CD14-positive monocyte (primary cell): ENCODE data around the gene KREMEN1. TPM values are rescaled to one million over a fixed set of nuclear protein-coding genes. Genes with fewer than 3 reads are reported as not detected.

ENCODE experiments used
- DNase-seq, 3 donors: peaks; one replicate each; pipeline ENCODE4 v3.0.0-alpha.2; 2011 to 2022
- H2AFZ ChIP-seq: 2 replicates; pipeline ENCODE4 v1.6.0; 2012; ENCODE audit warnings: mild to moderate bottlenecking, low read depth, low read length, inconsistent platforms; ENCODE audit not compliant: insufficient read depth, poor library complexity, severe bottlenecking
- H3K27ac ChIP-seq, 2 donors: 1 replicate in 1 of 2; 2 replicates in 1 of 2; pipeline ENCODE4 v1.5.1; 2012 to 2013; ENCODE audit warnings: low read length in 2 of 2, control low read depth in 1 of 2, inconsistent platforms in 1 of 2, low read depth in 1 of 2, mild to moderate bottlenecking in 1 of 2
- H3K27me3 ChIP-seq, 2 donors: one replicate each; pipeline versions ENCODE4 v1.6.0 to v1.6.1; 2011 to 2013; ENCODE audit warnings: low read length in 2 of 2; ENCODE audit not compliant: control insufficient read depth in 2 of 2, insufficient read depth in 2 of 2
- H3K36me3 ChIP-seq, 2 donors: replicated peaks in 1 of 2; 1 replicate in 1 of 2; 2 replicates in 1 of 2; pipeline versions ENCODE4 v1.5.1 to v1.6.1; 2012 to 2013; ENCODE audit warnings: low read length in 2 of 2, control low read depth in 1 of 2, inconsistent platforms in 1 of 2, mild to moderate bottlenecking in 1 of 2; ENCODE audit not compliant: insufficient read depth in 2 of 2, control insufficient read depth in 1 of 2
- H3K4me1 ChIP-seq, 2 donors: 1 replicate in 1 of 2; 2 replicates in 1 of 2; pipeline versions ENCODE4 v1.5.1 to v1.6.1; 2012 to 2013; ENCODE audit warnings: low read length in 2 of 2, control low read depth in 1 of 2, inconsistent platforms in 1 of 2, mild to moderate bottlenecking in 1 of 2, moderate library complexity in 1 of 2; ENCODE audit not compliant: insufficient read depth in 2 of 2, control insufficient read depth in 1 of 2
- H3K4me2 ChIP-seq: replicated peaks from 2 replicates; pipeline ENCODE3; 2012; ENCODE audit warnings: low read length, moderate library complexity, mild to moderate bottlenecking; ENCODE audit not compliant: poor library complexity, severe bottlenecking; ENCODE audit errors: extremely low read depth
- H3K4me3 ChIP-seq, 3 experiments: fragments of 200-600 bp in 1 of 3; sonication (generic) in 1 of 3; replicated peaks in 1 of 3; 1 replicate in 2 of 3; 2 replicates in 1 of 3; pipeline ENCODE4 v1.5.1; 2011 to 2013; ENCODE audit warnings: low read length in 3 of 3, mild to moderate bottlenecking in 3 of 3, control low read depth in 2 of 3, low read depth in 2 of 3, inconsistent platforms in 1 of 3, moderate library complexity in 1 of 3
- H3K79me2 ChIP-seq: 2 replicates; pipeline ENCODE4 v1.6.0; 2012; ENCODE audit warnings: mild to moderate bottlenecking, control low read depth, inconsistent platforms, low read length, moderate library complexity; ENCODE audit not compliant: insufficient read depth
- H3K9ac ChIP-seq: 2 replicates; pipeline ENCODE4 v1.6.0; 2017; ENCODE audit warnings: low read length, mild to moderate bottlenecking; ENCODE audit not compliant: insufficient read depth, poor library complexity, severe bottlenecking
- H3K9me3 ChIP-seq, 2 donors: replicated peaks in 1 of 2; 1 replicate in 1 of 2; 2 replicates in 1 of 2; pipeline versions ENCODE4 v1.5.1 to v1.6.1; 2012 to 2013; ENCODE audit warnings: low read length in 2 of 2, control low read depth in 1 of 2; ENCODE audit not compliant: control insufficient read depth in 1 of 2, insufficient read depth in 1 of 2
- H4K20me1 ChIP-seq: 2 replicates; pipeline ENCODE4 v1.6.0; 2012; ENCODE audit warnings: mild to moderate bottlenecking, low read length, control low read depth, moderate library complexity; ENCODE audit not compliant: insufficient read depth
- H3K27ac Mint-ChIP-seq, 7 donors: one replicate each; pipeline ENCODE4 v1.8.0; 2020; ENCODE audit warnings: mild to moderate bottlenecking in 7 of 7, mixed read lengths in 7 of 7, moderate library complexity in 6 of 7, inconsistent platforms in 2 of 7
- H3K27me3 Mint-ChIP-seq, 3 donors: one replicate each; pipeline ENCODE4 v1.8.0; 2021 to 2022; ENCODE audit warnings: low read depth in 3 of 3, mild to moderate bottlenecking in 3 of 3, mixed read lengths in 3 of 3, moderate library complexity in 3 of 3, inconsistent platforms in 1 of 3
- H3K36me3 Mint-ChIP-seq, 2 donors: one replicate each; pipeline ENCODE4 v1.8.0; 2020; ENCODE audit warnings: mixed read lengths in 2 of 2, inconsistent platforms in 1 of 2, mild to moderate bottlenecking in 1 of 2
- H3K4me1 Mint-ChIP-seq: one replicate; pipeline ENCODE4 v1.8.0; 2020; ENCODE audit warnings: mild to moderate bottlenecking, mixed read lengths
- H3K4me3 Mint-ChIP-seq, 2 donors: one replicate each; pipeline ENCODE4 v1.8.0; 2020; ENCODE audit warnings: mild to moderate bottlenecking in 2 of 2, mixed read lengths in 2 of 2, moderate library complexity in 1 of 2
- H3K9me3 Mint-ChIP-seq, 7 donors: one replicate each; pipeline ENCODE4 v1.8.0; 2020 to 2022; ENCODE audit warnings: mixed read lengths in 7 of 7, mild to moderate bottlenecking in 6 of 7, moderate library complexity in 6 of 7, inconsistent platforms in 2 of 7
- WGBS: methylation state at CpG from one replicate; pipeline ENCODE4 v1.1.5; 2013; ENCODE audit warnings: missing lambda C conversion rate; ENCODE audit not compliant: insufficient coverage; 5-methylcytosine and 5-hydroxymethylcytosine counted together
- intact Hi-C, 2 donors: fragments of 100-400 bp; cut with micrococcal nuclease; formaldehyde crosslinking; loops; one replicate each; pipeline versions ENCODE4 v1.15.0 to v1.15.1; 2023
- polyA plus RNA-seq, 3 donors: library from polyadenylated mRNA; depleted of rRNA in 1 of 3; unstranded in 2 of 3; stranded (reverse) in 1 of 3; fragments of 300-500 nt in 2 of 3; fragments of >200 nt in 1 of 3; fragmentation: Illumina TruSeq in 2 of 3; gene quantifications; 1 replicate in 2 of 3; 2 replicates in 1 of 3; pipeline ENCODE4 v1.2.3, GENCODE V29; 2012 to 2021
- TF ChIP-seq, protein P1 (sequence below): fragments of 200-600 bp; IDR thresholded peaks from one replicate; pipeline ENCODE4 v1.8.0; 2022; ENCODE audit warnings: antibody characterized with exemption, mild to moderate bottlenecking

The KREMEN1 gene
- polyA plus RNA-seq, 3 donors: 0.47 to 1.6 (median 0.69) TPM

DNA sequence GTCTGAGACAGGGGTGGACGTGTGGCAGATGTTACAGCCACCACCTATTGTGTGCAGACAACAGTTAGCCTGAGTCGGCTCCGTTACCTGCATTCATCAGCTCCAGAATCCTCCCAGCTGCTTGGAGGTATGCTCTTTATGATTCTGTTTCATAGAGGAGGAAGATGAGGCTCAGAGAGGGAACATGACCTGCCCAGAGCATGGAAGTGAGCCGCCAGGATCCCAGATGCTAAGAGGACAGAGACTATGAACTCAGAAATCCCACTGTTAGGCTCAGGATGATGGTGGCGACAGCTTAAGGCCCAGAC is 134.4 kb downstream of the KREMEN1 start:
- Histone ChIP-seq H3K27ac (no peak overlapping the region), H3K36me3 (no peaks in the 10 kb centered on the region), H2AFZ (no peak overlapping the region), H3K4me2 (no peak overlapping the region), H3K9ac (no peak overlapping the region), H3K79me2 (no peaks in the 10 kb centered on the region), H3K4me1 (peaks cover 19 to 31% of the 10 kb centered on the region in 2 donors), H4K20me1 (no peaks in the 10 kb centered on the region), H3K27me3 (peaks cover 6 to 36% of the 10 kb centered on the region in 2 donors), H3K9me3 (no peaks in the 10 kb centered on the region), H3K4me3 (no peak overlapping the region)
- WGBS: 89% methylated on average over 2 of the region's 5 CpGs
- TF ChIP-seq, protein P1, sequence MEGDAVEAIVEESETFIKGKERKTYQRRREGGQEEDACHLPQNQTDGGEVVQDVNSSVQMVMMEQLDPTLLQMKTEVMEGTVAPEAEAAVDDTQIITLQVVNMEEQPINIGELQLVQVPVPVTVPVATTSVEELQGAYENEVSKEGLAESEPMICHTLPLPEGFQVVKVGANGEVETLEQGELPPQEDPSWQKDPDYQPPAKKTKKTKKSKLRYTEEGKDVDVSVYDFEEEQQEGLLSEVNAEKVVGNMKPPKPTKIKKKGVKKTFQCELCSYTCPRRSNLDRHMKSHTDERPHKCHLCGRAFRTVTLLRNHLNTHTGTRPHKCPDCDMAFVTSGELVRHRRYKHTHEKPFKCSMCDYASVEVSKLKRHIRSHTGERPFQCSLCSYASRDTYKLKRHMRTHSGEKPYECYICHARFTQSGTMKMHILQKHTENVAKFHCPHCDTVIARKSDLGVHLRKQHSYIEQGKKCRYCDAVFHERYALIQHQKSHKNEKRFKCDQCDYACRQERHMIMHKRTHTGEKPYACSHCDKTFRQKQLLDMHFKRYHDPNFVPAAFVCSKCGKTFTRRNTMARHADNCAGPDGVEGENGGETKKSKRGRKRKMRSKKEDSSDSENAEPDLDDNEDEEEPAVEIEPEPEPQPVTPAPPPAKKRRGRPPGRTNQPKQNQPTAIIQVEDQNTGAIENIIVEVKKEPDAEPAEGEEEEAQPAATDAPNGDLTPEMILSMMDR: no peak
- Mint-ChIP-seq H3K4me1 (peaks cover 27% of the 10 kb centered on the region), H3K36me3 (peaks cover 1 to 2% of the 10 kb centered on the region in 2 donors), H3K27ac (no peak overlapping the region), H3K27me3 (peaks cover 31 to 45% (median 35%) of the 10 kb centered on the region in 3 donors), H3K4me3 (no peak overlapping the region), H3K9me3 (peaks cover 0 to 6% (median 0%) of the 10 kb centered on the region in 7 donors)
- no peak for DNase-seq
- intact Hi-C loops: no loop called here

DNA sequence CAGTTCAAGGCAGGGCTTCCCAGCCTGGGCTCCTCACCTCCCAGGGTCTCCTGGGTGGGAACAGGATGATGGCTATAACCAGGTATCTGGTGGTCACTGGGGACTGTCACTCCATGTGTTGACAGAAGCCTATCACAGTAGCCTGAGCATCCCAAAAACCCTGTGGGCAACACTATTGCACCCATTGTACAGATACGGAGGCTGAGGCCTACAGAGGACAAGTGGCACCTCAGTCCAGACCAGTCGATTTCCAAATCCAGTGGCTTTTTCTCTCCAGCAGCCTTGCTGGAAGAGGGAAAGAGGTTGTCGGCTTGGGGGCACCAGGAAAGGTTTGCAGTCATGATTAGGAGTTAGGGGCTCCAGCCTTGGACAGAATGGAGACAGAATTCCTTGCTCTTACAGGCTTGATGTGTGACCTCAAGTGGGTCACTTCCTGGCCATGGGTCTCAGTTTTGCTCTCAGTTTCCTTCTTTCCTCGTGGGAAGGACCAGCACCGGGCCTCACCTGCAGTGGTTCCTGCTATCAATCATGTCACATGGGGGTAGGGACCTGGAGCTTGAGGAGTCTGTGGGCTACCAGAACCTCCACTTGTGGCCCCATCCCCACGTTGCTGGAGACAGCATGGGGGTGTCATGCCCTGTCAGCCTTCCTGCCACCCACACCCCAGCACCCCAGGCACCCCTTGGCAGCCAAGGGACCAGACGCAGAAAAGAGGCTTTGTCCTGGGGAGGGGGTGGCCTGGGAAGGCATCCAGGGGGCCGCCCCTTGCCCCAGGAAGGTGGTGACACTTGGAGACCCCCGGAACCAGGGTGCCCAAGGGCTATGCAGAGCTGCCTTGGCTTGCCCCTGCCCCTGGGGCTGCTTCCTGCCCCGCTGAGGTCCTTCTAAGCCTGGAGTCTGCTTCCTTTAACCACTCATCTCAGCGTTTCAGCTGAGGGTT is 135.0 kb downstream of the KREMEN1 start:
- no peaks in the 10 kb centered on the region for H3K79me2 ChIP-seq
- 52% methylated on average over 5 of the region's 11 CpGs for WGBS
- DNase-seq: no peak
- Mint-ChIP-seq H3K4me1 (peaks cover 21% of the 10 kb centered on the region), H3K27me3 (peaks cover 31 to 45% (median 34%) of the 10 kb centered on the region in 3 donors), H3K4me3 (peak overlapping the region in 1 of 2 donors; percentile 48), H3K36me3 (peaks cover 1 to 2% of the 10 kb centered on the region in 2 donors), H3K9me3 (peaks cover 0 to 6% (median 0%) of the 10 kb centered on the region in 7 donors), H3K27ac (no peak overlapping the region)
- peaks cover 14 to 24% of the 10 kb centered on the region in 2 donors for H3K4me1 ChIP-seq
- H3K36me3 ChIP-seq: no peaks in the 10 kb centered on the region
- H2AFZ ChIP-seq: no peak overlapping the region
- H3K27ac ChIP-seq: no peak overlapping the region
- no peak overlapping the region for H3K4me3 ChIP-seq
- H3K9me3 ChIP-seq: no peaks in the 10 kb centered on the region
- H3K27me3 ChIP-seq: peaks cover 6 to 36% of the 10 kb centered on the region in 2 donors
- no peak overlapping the region for H3K4me2 ChIP-seq
- H4K20me1 ChIP-seq: no peaks in the 10 kb centered on the region
- intact Hi-C loops: no loop called here
- TF ChIP-seq, protein P1: no peak
- no peak overlapping the region for H3K9ac ChIP-seq
